ENCODE data around the gene SLC8A3. TPM values are rescaled to one million over a fixed set of nuclear protein-coding genes. Genes with fewer than 3 reads are reported as not detected.

SLC8A3 gene
- total RNA-seq, 2 donors from 2014 or later, result 0.40 TPM

DNA sequence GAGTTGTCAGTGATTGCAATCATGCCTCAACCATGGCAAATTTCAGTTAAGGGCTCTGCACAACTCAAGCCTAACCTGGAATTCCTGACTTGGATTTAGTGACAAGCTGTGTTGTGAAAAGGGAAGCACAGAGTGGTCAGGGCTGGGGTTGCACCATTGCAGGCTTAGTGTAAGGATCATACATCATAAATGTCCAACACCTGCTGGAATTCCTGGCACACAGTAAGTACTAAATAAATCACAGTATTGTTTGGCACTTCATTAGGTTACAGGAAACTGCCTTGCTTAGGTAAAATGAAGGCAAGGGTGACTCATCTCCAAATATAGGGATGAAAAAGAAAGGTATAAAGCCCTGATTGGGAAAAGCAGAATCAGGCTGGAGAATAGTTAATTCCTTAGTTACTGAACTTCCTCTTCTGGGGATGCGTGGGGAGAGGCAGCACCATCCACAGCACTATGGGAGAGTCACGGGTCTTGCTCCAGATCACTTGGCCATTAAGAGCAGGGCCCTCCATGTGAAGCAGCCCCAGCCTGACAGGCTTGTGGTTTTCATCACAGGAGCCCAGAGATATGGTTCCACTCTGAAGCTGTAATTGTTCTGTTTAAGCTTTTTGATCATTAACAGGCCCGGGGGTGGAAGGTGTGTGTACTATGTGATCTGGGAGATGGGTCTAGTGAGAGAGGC, 39.7 kb downstream of the SLC8A3 start:
- Histone ChIP-seq H3K27me3 (no peaks in the 10 kb centered on the region), H3K4me1 (no peaks in the 10 kb centered on the region), H3K4me3 (no peak overlapping the region), H3K27ac (no peak overlapping the region), H3K36me3 (no peaks in the 10 kb centered on the region), H3K9me3 (no peaks in the 10 kb centered on the region), H3K9ac (ENCODE audit: low read depth in 2 of 2, low read length in 2 of 2) (no peak overlapping the region)
- TF ChIP-seq, protein P1, sequence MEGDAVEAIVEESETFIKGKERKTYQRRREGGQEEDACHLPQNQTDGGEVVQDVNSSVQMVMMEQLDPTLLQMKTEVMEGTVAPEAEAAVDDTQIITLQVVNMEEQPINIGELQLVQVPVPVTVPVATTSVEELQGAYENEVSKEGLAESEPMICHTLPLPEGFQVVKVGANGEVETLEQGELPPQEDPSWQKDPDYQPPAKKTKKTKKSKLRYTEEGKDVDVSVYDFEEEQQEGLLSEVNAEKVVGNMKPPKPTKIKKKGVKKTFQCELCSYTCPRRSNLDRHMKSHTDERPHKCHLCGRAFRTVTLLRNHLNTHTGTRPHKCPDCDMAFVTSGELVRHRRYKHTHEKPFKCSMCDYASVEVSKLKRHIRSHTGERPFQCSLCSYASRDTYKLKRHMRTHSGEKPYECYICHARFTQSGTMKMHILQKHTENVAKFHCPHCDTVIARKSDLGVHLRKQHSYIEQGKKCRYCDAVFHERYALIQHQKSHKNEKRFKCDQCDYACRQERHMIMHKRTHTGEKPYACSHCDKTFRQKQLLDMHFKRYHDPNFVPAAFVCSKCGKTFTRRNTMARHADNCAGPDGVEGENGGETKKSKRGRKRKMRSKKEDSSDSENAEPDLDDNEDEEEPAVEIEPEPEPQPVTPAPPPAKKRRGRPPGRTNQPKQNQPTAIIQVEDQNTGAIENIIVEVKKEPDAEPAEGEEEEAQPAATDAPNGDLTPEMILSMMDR (IDR thresholded peaks at IDR 0.05), result no peak
- intact Hi-C loops (cut with DNase I), result no loop called here
- no peak for DNase-seq

DNA sequence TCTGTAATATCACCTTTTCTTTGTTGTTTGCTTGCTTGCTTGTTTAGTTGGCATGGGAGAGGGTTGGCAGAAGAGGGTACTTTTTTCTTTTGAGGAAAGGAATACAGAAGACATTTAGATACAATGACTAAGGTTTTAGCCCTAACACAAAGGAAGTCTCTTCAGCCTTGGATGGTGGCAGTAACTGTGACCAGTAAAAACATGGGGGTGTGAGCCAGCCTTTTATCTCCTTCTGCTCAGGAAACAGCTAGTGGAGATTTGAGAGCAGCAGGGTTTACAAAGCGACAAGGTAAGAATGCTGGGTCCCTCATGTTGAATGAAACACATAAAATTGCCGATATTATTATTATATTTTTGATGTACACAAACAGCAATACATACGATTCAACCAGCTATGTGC, 40.4 kb downstream of the SLC8A3 start:
- no peak overlapping the region for H3K4me3 ChIP-seq
- no peak overlapping the region for H3K27ac ChIP-seq
- TF ChIP-seq, protein P1 (IDR thresholded peaks at IDR 0.05), result no peak
- H3K9me3 ChIP-seq, result no peaks in the 10 kb centered on the region
- no peaks in the 10 kb centered on the region for H3K4me1 ChIP-seq
- intact Hi-C loops (cut with DNase I), result no loop called here
- H3K27me3 ChIP-seq, result no peaks in the 10 kb centered on the region
- H3K9ac ChIP-seq (ENCODE audit: low read depth in 2 of 2, low read length in 2 of 2), result no peak overlapping the region
- no peaks in the 10 kb centered on the region for H3K36me3 ChIP-seq
- no peak for DNase-seq

DNA sequence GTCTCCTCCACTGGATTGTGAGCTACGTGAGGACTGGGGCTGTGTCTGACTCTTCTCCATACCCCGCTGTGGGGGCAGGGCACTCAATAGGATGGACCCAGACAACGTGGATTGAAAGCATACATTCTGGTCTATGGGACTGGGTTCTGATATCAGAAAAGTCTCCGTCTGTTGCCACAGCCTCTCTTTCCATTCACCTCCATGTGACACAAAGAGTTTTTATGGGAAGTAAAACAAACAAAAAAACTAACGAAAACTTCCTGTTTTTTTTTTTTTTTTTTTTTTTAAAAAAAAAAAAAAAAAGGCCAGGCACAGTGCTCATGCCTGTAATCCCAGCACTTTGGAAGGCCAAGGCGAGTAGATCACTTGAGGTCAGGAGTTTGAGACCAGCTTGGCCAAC, 44.7 kb downstream of the SLC8A3 start:
- DNase-seq, result no peak
- Histone ChIP-seq H3K9ac (ENCODE audit: low read depth in 2 of 2, low read length in 2 of 2) (no peak overlapping the region), H3K27ac (no peak overlapping the region), H3K4me3 (no peak overlapping the region), H3K27me3 (no peaks in the 10 kb centered on the region), H3K36me3 (no peaks in the 10 kb centered on the region), H3K9me3 (no peaks in the 10 kb centered on the region), H3K4me1 (no peaks in the 10 kb centered on the region)
- intact Hi-C loops (cut with DNase I), result no loop called here
- TF ChIP-seq, protein P1 (IDR thresholded peaks at IDR 0.05), result no peak

DNA sequence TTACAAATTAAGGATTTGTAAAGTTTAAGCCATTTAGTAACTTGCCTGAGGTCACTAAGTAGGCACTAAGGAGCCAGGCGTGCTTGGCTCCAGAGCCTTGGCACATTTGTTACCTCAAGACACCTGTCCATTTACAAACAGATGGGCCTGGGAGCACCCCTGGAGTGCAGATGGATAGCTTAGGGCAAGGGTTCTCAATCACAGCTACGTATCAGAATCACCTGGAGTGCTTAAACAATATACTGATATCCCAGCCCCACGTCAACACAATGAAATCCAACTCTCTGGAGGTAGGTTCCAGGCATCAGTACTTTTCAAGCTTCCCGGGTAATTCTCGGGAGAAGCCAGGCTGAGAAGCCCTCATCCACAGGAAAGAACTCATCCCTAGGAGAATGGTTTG, 45.4 kb downstream of the SLC8A3 start:
- intact Hi-C loops (cut with DNase I), result no loop called here
- no peak for DNase-seq
- no peak overlapping the region for H3K4me3 ChIP-seq

DNA sequence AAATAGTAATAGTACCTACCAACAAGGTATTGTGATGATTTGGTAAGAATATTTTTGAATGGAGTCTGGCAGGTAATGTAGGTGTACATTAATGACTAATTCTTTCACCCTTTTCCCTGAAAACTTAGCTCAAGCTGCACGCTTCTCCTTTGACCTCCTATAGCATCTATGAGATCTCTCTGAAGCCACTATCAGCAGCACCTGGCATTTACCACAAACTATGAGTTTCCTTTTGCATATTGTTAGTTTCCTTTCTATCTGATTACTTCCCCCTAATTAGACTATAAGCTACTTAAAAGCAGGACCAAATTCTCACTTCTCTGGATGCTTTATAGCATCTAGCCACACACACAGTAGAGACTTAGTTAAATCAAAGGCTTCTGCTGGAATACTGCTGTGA, 48.1 kb downstream of the SLC8A3 start:
- Histone ChIP-seq H3K27ac (no peak overlapping the region), H3K36me3 (no peaks in the 10 kb centered on the region), H3K9ac (ENCODE audit: low read depth in 2 of 2, low read length in 2 of 2) (no peak overlapping the region), H3K4me3 (no peak overlapping the region), H3K9me3 (no peaks in the 10 kb centered on the region), H3K4me1 (no peaks in the 10 kb centered on the region), H3K27me3 (no peaks in the 10 kb centered on the region)
- intact Hi-C loops (cut with DNase I), result no loop called here
- TF ChIP-seq, protein P1 (IDR thresholded peaks at IDR 0.05), result no peak
- no peak for DNase-seq

More for the DNA sequence above, 45.4 kb downstream of the SLC8A3 start:
- no peak overlapping the region for H3K27ac ChIP-seq
- TF ChIP-seq, protein P1 (IDR thresholded peaks at IDR 0.05), result no peak
- no peaks in the 10 kb centered on the region for H3K4me1 ChIP-seq
- H3K27me3 ChIP-seq, result no peaks in the 10 kb centered on the region
- no peaks in the 10 kb centered on the region for H3K36me3 ChIP-seq
- no peaks in the 10 kb centered on the region for H3K9me3 ChIP-seq
- no peak overlapping the region for H3K9ac ChIP-seq (ENCODE audit: low read depth in 2 of 2, low read length in 2 of 2)
